Loucy (cell line): ENCODE results near the gene NCR3LG1.

Experiments
- H2AFZ ChIP-seq: fragments of 200-600 bp; sonication (generic); 2 replicates; pipeline ENCODE4 v1.6.0; 2016; ENCODE audit warnings: antibody characterized with exemption, mild to moderate bottlenecking, low read length, moderate library complexity
- H3F3A ChIP-seq: fragments of 200-600 bp; 2 replicates; pipeline ENCODE4 v1.6.0; 2016; ENCODE audit warnings: antibody characterized with exemption, low read depth, mild to moderate bottlenecking
- H3K27me3 ChIP-seq: fragments of 200-600 bp; sonication (generic); 2 replicates; pipeline ENCODE4 v1.6.1; 2014; ENCODE audit warnings: low read length, mild to moderate bottlenecking; ENCODE audit not compliant: insufficient read depth, poor library complexity, severe bottlenecking
- H3K36me3 ChIP-seq: fragments of 200-600 bp; sonication (generic); 2 replicates; pipeline ENCODE4 v1.6.1; 2016; ENCODE audit warnings: low read length; ENCODE audit not compliant: insufficient read depth
- H3K4me1 ChIP-seq: fragments of 200-600 bp; sonication (generic); 2 replicates; pipeline ENCODE4 v1.5.1; 2014; ENCODE audit warnings: low read length, mild to moderate bottlenecking; ENCODE audit not compliant: insufficient read depth, poor library complexity, severe bottlenecking
- H3K4me2 ChIP-seq: fragments of 200-600 bp; sonication (generic); 2 replicates; pipeline ENCODE4 v1.6.0; 2014; ENCODE audit warnings: antibody characterized with exemption, low read length, low read depth, mild to moderate bottlenecking; ENCODE audit not compliant: poor library complexity, severe bottlenecking
- H3K4me3 ChIP-seq: fragments of 200-600 bp; sonication (generic); 2 replicates; pipeline ENCODE4 v1.5.1; 2014; ENCODE audit warnings: low read length, mild to moderate bottlenecking, mixed read lengths; ENCODE audit not compliant: poor library complexity, severe bottlenecking
- H3K79me2 ChIP-seq: fragments of 200-600 bp; sonication (generic); 2 replicates; pipeline ENCODE4 v1.6.1; 2014; ENCODE audit warnings: low read length; ENCODE audit not compliant: insufficient read depth
- H3K9ac ChIP-seq: fragments of 200-600 bp; sonication (generic); 2 replicates; pipeline ENCODE4 v1.6.0; 2014; ENCODE audit warnings: mild to moderate bottlenecking, low read depth, low read length, moderate library complexity; ENCODE audit not compliant: poor library complexity, severe bottlenecking
- H3K9me2 ChIP-seq: fragments of 200-600 bp; sonication (generic); replicated peaks from 2 replicates; pipeline ENCODE4 v1.6.1; 2016; ENCODE audit warnings: low read depth, low read length, mixed read lengths
- H3K9me3 ChIP-seq: fragments of 200-600 bp; sonication (generic); 2 replicates; pipeline ENCODE4 v1.6.1; 2014; ENCODE audit warnings: mild to moderate bottlenecking, antibody characterized with exemption, low read length, low read depth; ENCODE audit not compliant: insufficient read depth
- H4K20me1 ChIP-seq: fragments of 200-600 bp; sonication (generic); 2 replicates; pipeline ENCODE4 v1.6.0; 2014; ENCODE audit warnings: antibody characterized with exemption, low read length, mild to moderate bottlenecking; ENCODE audit not compliant: insufficient read depth, poor library complexity, severe bottlenecking
- EZH2phosphoT487 ChIP-seq: fragments of 200-600 bp; IDR thresholded peaks from 2 replicates; pipeline ENCODE4 v1.6.1; 2018; ENCODE audit warnings: antibody characterized with exemption, mild to moderate bottlenecking, moderate library complexity, borderline replicate concordance
- TF ChIP-seq, protein P1 (sequence below): fragments of 200-600 bp; sonication (generic); conservative IDR thresholded peaks from 2 replicates; pipeline ENCODE4 v1.5.1; 2014; ENCODE audit warnings: mild to moderate bottlenecking, antibody characterized with exemption, low read length

NCR3LG1 gene

DNA sequence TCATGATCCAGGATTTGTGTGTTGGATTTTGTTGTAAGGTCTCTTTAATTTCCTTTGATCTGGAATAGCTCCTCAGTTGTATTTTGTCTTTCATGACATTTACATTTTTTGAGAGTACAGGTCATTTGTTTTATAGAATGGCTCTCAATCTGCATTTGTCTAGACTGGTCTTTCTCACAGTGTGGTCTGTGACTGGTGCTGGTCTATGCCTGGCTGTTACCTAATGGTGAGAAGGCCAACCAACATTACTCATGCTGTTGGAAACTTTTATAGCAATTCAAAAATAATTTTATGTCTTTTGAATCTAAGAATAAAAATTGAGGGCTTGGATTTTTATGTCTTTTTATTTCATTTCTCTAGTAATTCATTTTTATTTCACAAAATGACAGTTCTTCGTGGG lies 3.9 kb upstream of the NCR3LG1 start:
- H3K27me3 ChIP-seq: no peaks in the 10 kb centered on the region
- TF ChIP-seq, protein P1, sequence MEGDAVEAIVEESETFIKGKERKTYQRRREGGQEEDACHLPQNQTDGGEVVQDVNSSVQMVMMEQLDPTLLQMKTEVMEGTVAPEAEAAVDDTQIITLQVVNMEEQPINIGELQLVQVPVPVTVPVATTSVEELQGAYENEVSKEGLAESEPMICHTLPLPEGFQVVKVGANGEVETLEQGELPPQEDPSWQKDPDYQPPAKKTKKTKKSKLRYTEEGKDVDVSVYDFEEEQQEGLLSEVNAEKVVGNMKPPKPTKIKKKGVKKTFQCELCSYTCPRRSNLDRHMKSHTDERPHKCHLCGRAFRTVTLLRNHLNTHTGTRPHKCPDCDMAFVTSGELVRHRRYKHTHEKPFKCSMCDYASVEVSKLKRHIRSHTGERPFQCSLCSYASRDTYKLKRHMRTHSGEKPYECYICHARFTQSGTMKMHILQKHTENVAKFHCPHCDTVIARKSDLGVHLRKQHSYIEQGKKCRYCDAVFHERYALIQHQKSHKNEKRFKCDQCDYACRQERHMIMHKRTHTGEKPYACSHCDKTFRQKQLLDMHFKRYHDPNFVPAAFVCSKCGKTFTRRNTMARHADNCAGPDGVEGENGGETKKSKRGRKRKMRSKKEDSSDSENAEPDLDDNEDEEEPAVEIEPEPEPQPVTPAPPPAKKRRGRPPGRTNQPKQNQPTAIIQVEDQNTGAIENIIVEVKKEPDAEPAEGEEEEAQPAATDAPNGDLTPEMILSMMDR: no peak
- no peak for TF ChIP-seq EZH2phosphoT487
- no peak overlapping the region for H3K4me3 ChIP-seq
- H3K4me2 ChIP-seq: no peak overlapping the region
- H3K79me2 ChIP-seq: no peaks in the 10 kb centered on the region
- H3K9me2 ChIP-seq: no peaks in the 10 kb centered on the region
- no peak overlapping the region for H3K9ac ChIP-seq
- H2AFZ ChIP-seq: no peak overlapping the region
- H4K20me1 ChIP-seq: peaks cover 13% of the 10 kb centered on the region
- peaks cover 43% of the 10 kb centered on the region; the same call in 1 of the 2 replicates for H3K36me3 ChIP-seq
- peaks cover 10% of the 10 kb centered on the region for H3F3A ChIP-seq
- H3K9me3 ChIP-seq: no peaks in the 10 kb centered on the region
- H3K4me1 ChIP-seq: no peaks in the 10 kb centered on the region

DNA sequence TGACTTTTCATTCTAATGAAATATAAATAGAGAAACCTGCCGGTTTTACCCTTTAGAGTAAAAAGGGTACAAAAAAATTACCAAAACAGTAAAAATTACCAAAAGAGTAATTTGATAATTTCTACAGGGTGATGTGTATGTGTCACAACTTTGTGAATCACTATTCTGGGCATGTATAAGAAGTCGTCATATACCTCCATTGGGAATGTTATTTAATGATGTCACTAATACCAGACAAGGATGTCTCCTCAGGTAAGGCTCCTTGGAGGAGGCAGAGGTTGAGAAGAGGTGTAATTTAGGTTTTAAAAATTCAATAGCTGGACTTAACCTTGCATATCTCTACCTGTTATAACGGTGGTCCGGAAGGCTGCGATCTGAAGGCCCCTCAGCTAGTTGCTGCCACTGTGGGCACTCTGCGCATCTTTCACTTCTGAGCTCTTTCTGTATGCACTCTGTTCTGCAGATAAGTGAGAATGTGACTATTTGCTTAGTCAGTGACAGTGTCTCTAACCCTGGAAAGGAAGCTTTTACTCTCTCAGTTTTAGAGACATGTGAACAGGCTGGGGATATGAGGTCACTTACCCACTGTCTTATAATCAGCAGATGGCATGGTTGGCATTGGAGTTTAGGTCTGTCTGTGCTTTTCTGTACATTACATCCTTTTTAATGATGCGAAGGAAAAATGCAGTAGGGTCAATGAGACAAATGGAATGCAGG lies 987 bp upstream of the NCR3LG1 start:
- no peak overlapping the region for H3K4me3 ChIP-seq

DNA sequence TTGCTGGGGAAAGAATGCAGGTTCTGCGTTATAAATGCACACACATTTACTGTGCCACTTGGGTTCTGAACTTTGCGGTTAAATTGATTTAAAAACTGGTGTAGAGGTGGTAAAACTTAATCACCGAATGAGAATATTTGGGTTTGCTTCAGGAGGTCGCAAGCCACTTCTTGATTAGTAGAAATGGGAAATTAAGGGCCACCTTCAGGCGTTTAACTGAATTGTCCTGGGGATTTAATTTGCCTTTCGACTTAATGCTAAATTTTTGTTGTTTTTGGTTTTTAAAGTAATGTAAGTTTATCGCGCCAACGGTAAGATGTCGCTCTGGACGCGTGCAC lies 459 bp upstream of the NCR3LG1 start:
- Histone ChIP-seq H3K9me3 (no peaks in the 10 kb centered on the region), H3K36me3 (peaks cover 20% of the 10 kb centered on the region; the same call in 1 of the 2 replicates), H4K20me1 (peaks cover 3% of the 10 kb centered on the region), H3K4me3 (no peak overlapping the region), H3F3A (peaks cover 10% of the 10 kb centered on the region), H3K4me2 (no peak overlapping the region), H3K9me2 (no peaks in the 10 kb centered on the region), H2AFZ (no peak overlapping the region), H3K9ac (no peak overlapping the region), H3K27me3 (no peaks in the 10 kb centered on the region), H3K79me2 (no peaks in the 10 kb centered on the region), H3K4me1 (peaks cover 5% of the 10 kb centered on the region)
- no peak for TF ChIP-seq EZH2phosphoT487
- TF ChIP-seq, protein P1: peak; percentile 38; the same call in 1 of the 2 replicates

More for the DNA sequence above, 987 bp upstream of the NCR3LG1 start:
- Histone ChIP-seq H3K4me2 (no peak overlapping the region), H3K79me2 (no peaks in the 10 kb centered on the region), H3K4me1 (peaks cover 5% of the 10 kb centered on the region), H3F3A (peaks cover 10% of the 10 kb centered on the region), H3K36me3 (peaks cover 22% of the 10 kb centered on the region; the same call in 1 of the 2 replicates), H4K20me1 (peaks cover 3% of the 10 kb centered on the region), H2AFZ (no peak overlapping the region), H3K27me3 (no peaks in the 10 kb centered on the region), H3K9ac (no peak overlapping the region), H3K9me3 (no peaks in the 10 kb centered on the region), H3K9me2 (no peaks in the 10 kb centered on the region)
- TF ChIP-seq, protein P1: no peak
- no peak for TF ChIP-seq EZH2phosphoT487
